Measurements from ENCODE around the gene LAIR2.
A peak's percentile ranks its signal among the peaks of the same experiment; 100 is the strongest.
"Not testable (repeated sequence)": the region's sequence is repeated elsewhere in the genome, so short reads cannot be mapped to it uniquely, and the experiment has no call there.

Gene LAIR2

DNA sequence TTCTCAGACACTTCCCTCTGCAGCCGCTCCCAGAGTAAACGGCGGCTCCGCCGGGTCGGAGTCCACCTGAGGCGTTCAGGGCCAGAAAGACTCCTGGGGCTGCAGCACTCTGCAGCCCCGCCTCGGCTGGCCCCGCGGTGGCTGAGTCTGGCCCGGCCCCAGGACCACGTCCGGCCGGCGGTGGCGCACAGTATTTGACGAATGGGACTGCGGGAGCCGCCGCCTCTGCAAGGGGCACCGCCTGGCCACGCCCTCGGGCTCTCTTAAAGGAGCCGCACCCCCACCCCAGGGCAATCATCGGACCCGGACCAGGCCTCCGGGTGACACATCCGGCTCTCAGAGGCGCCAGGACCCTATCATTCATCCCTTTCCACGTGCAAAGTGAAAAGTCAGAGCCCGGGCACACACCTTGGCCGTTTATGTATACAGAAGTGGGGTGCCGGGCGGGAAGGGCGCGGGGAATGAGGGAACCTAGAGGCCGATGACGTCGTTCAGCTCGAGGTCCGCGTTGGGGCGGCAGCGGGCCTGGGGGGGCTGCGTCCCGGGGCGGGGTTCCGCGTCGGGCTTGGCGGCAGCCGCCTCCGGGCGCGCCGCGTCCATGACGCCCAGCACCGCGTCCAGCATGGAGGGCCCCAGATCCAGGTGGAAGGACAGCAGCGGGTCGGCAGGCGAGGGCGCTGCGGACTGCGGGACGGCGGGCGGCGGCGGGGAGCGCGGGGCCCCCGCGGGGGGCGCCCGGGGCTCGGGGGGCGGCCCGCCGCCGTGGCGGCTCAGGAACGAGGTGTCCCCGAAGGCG lies 37.8 kb upstream of the LAIR2 start:
- DNase-seq = peak; percentile 96

DNA sequence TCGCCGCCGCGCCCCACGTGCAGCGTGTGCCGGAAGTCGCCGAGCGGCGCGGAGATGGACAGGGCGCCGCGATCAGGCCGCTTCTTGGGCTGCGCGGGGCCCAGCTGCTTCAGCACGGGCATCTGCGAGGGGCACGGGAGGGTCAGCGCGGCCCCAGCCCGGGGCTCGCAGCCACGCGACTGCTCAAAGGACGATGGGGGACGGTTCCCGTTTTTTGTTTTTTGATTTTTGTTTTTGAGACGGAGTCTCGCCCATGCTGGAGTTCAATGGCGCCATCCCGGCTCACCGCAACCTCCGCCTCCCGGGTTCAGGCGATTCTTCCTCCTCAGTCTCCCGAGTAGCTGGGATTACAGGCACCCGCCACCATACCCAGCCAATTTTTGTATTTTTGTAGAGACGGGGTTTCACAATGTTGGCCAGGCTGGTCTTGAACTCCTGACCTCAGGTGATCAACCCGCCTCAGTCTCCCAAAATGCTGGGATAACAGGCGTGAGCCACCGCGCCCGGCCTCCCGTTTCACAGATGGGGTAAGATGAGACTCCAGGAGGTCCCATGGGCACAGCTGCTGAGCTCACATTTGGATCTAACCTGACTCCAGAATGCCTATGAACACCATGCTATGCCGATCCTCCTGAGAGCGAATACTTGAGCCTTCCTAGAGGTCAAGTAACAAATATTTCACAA lies 37.1 kb upstream of the LAIR2 start:
- DNase-seq = no peak

DNA sequence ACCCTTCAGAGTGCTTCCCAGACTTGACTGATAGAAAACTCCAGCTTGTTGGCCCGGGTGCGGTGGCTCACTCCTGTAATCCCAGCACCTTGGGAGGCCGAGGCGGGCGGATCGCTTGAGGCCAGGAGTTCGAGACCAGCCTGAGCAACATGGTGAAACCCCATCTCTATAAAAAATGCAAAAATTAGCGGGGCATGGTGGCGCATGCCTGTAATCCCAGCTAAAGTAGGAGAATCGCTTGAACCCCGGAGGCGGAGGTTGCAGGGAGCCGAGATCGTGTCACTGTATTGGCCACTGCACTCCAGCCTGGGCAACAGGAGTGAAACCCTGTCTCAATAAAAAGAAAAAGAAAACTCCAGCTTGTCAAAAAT lies 36.5 kb upstream of the LAIR2 start:
- not testable (repeated sequence) for DNase-seq

DNA sequence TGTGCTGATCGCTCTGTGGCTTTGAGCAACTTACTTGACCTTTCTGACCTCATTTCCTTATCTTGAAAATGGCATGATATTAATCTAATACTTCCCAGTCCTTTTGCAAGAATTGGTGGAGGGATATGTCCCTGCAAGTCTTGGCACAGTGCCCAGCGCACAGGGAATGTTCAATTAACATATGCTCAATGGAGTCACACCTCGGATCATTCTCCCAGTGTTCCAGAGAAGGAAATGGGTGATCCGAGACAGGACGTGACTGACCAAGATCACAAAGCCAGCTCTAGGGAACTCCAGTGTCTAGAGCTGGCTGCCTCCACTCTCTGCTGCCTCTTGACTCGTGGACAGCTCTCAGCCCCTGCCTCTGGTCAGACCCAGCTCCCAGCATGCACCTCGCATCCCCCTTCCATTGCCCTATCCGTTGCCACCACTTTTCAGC lies 33.1 kb upstream of the LAIR2 start:
- no peak for DNase-seq

DNA sequence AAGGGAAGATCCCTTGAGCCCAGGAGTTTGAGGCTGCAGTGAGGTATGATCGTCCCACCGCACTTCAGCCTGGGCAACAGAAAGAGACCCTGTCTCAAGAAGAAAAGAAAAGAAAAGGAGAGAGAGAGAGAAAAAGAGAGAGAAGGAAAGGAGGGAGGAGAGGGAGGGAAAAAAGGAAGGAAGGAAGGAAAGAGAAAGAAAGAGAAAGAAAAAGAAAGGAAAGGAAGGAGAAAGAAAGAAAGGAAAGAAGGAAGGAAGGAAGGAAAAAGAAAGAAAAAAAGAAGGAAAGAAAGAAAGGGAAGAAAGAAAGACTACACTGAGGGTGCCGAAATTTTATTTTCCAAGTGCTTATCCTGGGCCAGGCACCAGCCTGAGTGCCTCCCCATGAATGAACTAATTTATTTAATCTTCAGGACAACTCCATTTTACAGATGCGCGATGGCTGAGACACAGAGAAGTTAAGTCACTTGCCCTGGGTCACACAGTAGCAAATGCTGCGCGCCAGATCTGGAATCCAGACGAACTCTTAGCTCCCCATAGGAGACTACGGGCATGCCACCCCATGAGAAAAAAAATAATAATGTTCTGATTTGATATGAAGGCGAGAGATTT lies 32.2 kb upstream of the LAIR2 start:
- no peak for DNase-seq

DNA sequence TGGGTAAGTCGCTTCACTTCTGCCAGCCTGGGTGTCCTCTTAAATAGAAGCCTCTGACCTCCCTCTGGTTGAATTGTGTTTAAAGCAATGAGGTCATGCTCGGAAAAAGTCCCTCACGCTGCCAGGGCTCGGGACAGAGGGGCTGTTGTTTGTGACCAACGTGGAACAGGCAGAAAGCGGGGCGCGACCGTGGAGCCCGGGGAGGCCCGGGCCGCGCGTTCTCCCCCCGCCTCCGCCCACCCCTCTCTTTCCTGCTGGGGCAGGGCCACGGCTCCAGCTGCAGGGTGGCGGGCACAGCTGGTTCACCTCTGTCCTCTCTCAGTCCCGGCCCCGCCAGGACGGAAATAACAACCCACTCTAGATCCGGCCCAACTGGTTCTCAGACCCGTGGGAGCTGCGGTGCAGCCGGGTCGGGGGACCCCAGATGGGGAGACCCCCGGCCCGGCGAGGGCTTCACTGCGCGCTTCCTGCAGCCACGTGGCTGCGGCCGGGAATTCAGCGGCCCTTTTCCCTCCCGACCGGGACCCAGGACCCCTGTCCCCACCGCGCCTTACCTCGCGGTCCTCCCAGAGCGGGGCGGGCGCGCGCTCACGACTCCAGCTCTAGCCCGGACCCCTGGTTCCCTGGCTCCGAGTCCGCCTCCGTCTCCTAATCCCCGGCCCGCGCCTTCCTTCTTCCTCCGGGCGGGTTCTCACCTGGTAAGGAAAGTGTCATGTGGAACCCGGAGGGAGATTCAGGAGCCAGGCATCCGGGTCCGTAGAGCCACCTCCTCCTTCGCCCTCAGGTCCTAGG lies 31.4 kb upstream of the LAIR2 start:
- DNase-seq = no peak

DNA sequence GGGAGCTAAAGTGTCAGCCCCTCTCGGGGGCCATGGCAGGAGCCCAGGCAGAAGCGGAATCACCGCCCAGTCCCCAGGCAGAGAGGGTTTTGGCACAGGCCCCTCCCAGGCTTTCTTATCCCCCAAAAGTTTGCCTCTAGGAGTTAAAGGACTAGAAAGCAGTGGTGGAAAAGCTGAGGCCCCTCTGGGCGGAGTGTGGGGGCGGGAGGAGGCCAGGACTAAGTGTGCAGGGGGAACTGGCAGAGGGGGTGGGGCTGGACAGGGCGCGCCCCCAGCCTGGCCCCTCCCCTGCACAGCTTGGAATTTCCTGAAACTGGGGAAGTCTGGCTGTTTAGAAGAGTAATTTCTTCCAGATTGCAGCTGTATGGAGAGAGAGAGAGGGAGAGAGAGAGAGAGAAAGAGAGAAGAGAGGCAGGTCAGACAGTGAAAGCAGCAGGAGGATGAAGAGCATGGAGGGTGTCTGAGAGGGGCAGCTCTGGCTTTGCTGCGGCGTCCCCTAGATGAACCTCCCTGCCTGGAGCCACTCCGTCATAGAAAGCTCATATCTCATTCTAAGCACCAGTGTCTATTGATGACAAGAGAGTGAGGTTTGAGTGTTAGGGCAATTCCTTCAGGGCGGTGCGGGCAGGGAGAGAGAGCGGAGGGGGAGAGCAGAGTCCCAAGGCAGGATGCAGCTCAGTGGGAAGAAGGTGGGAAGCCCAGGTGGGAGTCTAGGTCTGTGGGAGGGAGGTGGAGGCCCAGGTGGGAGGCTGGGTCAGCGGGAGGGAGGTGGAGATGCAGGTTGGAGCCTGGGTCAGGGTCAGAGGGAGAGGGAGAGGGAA lies 29.4 kb upstream of the LAIR2 start, which contains the start of gene CDC42EP5:
TSS of gene CDC42EP5 (minus strand) at position 226 of the 821 bp plus-strand sequence. CDS start 7,749 bp downstream, outside the sequence.
- DNase-seq = no peak

DNA sequence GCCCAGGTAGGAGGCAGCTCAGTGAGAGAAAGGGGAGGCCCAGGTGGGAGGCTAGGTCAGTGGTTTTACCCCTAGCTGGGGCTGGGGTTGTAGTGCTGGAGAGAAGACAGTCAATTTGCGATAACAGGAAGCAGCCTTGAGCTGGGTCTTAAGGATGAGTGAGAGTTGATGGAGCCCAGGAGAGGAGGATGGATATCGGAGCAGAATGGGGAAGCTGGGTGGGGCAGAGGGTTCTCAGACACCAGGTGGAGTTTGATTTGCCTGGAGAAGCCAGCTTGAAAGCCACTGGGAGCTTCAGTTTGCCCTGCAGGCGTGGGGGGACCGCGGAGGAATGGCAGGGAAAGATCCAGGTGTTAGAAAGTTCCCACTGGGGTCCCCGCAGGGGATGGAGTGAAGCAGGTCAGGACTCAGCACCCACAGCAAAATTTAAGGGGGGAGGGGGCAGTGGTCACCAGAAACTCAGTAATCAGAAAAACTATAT lies 28.7 kb upstream of the LAIR2 start:
- DNase-seq = no peak

DNA sequence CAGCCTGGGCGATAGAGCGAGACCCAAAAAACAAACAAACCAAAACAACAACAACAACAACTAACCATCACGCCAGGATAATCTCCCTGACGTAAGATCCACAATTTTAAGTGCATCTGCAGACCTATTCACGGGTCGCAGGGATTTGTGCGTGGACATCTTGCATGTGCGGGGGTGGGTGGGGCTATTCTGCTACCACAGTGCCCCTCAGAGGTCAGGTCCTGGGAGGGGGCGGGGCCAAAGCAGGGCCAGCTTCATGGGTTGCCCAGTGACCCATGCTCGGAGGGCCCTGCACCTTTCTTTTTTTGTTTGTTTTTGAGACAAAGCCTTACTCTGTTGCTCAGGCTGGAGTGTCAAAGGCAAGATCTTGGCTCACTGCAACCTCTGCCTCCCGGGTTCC lies 26.9 kb upstream of the LAIR2 start:
- no peak for DNase-seq

DNA sequence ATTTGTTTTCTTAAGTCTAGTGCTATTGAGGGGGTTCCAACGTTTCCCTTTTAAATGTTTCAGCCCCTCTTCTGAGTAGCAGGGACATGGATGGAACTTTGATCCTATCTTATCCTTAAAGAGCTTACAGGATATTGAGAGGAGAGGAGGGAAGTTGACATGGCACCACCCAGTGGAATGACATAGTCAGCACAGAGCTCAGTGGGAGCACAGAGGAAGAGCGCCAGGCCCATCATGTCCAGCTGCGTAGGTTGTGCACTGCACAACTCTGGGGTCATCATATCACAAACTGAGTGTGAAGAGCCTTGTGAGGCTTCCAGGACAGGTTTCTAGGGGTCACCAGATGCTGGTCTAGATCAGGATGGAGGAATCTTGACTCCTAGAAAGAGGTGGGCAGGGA lies 25.0 kb upstream of the LAIR2 start:
- DNase-seq = no peak

DNA sequence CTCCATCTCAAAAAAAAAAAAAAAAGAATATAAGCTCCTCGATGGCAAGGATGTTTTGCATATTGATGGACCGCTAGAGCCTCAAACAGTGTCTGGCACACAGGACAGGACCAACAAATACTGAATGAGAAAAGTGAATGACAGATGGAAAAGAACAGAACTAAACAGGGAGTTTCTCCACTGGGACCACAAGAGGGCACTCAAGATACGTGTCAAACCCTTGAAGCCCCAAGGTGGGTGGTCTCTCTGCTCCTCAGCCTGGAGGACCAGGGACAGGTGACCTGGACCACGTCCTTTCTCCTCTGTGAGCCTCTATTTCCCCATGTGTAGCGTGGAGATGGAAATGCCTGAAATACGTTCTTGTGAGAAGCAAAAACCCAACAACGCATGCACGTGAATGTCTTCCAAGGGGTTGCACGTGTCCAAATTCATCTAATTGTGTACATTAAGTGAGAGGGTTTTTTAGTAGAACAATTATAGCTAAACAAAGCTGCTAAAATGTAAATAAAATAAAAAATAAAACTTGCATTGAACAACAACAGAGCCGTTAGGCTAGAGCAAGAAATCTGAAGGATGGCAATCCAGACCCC lies 23.9 kb upstream of the LAIR2 start:
- peak; percentile 77 for DNase-seq

DNA sequence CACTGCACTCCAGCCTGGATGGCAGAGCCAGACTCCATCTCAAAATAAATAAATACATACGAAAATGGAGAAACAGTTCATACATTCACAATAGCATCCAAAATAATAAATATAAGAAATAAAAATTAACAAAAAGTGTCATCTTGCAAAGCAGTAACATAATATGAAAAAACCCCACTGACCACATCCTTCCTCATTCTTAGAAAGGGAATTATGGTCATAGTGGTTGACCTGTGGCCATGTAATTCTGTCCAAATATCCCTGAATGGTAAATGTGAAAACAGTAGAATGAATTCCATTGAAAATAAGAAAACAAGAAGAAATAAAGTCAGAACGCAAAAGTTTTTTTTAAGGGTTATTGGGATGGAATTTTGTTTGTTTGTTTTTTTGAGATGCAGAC lies 22.6 kb upstream of the LAIR2 start:
- peak; percentile 40 for DNase-seq

DNA sequence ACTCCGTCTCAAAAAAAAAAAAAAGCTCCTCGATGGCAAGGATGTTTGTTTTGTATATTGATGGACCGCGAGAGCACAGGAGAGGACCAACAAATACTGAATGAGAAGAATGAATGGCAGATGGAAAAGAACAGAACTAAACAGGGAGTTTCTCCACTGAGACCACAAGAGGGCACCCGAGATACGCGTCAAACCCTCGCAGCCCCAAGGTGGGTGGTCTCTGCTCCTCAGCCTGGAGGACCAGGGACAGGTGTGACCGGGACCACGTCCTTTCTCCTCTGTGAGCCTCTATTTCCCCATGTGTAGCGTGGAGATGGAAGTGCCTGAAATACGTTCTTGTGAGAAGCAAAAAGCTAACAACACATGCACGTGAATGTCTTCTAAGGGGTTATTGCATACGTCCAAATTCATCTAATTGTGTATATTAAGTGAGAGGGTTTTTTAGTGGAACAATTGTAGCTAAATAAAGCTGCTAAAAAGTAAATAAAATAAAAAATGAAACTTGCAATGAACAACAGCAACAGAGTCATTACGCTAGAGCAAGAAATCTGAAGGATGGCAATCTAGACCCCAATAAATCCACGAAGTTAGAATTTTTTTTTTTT lies 21.2 kb upstream of the LAIR2 start:
- peak; percentile 71 for DNase-seq

DNA sequence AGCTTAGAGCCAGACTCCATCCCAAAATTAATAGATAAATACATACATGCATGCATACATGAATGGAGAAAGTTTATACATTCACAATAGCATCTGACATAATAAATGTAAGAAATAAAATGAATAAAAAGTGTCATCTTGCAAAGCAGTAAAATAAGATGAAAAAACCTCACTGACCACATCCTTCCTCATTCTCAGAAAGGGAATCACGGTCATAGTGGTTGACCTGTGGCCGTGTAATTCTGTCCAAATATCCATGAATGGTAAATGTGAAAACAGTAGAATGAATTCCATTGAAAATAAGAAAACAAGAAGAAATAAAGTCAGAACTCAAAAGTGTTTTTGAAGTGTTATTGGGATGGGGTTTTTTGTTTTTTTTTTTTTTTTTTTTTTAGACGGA lies 19.7 kb upstream of the LAIR2 start:
- DNase-seq = peak; percentile 53

DNA sequence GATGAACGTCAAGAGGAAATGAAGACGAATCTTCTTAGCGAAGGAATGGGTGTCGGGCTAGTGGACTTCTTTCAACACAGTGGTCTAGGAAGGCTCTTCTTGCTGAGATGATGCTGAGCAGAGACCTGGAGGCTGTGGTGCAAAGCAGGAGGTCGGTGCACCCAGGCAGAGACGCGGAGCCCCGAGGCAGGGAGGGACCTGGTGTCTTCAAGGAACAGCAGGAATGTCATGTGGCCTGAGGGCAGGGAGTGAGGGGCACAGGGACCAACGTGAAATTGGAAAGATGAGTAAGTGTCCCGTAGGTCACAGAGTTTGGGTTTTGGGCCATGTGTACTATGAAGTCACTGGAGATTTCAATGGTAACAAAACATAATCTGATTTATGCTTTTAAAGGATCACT lies 18.2 kb upstream of the LAIR2 start:
- DNase-seq = no peak

DNA sequence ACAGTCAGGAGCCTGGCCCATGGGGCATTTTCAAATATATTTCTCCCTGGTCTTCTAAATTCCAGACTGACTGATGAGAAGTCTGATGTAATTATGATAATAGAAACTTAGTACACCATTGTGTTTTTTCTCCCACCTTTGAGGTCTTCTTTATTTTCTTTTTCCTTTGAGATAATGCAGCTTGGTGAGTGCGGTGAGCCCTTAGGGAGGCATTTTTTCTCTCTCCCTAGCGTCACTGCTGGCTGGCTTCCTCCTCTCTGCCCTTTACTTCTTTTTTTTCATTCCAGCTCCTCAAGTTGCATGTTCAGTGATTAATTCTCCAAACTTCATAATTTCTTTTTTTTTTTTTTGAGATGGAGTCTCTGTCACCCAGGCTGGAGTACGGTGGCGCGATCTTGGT lies 16.8 kb upstream of the LAIR2 start:
- DNase-seq = no peak

DNA sequence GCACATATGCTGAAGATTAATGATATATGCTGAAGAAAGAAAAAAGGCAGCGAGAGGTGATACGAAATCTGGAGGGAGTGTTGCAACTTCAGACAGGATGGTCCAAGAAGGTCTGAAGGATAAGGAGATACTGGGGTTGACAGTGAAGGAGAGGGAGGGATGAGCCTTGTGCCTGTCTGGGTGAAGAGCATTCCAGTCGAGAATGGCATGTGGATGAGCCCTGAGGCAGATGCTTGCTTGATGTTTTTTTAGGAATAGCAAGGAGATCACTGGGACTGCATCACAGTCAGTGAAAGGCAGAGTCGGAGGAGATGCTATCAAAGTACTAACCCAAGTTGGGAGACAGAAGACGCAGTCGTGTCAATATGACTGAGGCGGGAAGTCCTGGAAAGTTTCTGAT lies 13.3 kb upstream of the LAIR2 start:
- no peak for DNase-seq

DNA sequence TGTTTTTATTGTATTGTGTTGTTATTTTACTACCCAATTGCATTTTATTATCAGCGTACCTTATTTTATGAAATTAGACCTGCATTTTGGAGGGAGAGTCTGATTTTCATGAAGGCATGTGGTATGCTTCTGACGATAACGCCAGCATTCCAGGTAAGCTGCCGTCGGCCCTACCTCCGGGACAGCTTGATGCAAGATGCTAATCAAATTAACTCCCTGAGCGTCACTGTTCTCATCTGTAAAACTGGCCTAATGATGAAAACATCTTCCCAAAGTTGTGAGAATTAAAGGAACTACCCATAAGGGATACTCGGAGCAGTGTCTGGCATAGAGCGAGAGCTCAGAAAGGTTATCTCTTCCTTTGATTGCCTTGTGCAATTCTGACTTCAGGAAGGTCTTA lies 12.9 kb upstream of the LAIR2 start:
- no peak for DNase-seq

DNA sequence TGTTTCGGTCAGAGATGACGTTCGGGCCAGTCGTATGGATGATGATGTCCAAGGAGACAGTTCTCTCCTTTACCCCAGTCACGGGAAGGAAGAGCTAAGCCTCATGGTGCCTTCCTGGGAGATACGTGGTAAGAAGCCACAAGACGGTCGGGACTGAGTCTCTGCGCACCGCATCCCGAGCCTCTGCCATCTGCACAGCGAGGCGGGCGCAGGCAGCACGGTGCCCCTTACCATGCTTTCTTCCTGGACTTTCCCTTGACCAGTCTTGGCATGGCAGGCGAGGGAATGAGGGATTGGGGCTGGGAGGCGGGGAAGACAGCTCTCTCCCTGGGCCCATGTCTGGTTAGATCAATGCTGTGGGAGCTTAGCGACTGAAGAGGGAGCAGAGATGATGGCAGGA lies 10.1 kb upstream of the LAIR2 start:
- DNase-seq = no peak

DNA sequence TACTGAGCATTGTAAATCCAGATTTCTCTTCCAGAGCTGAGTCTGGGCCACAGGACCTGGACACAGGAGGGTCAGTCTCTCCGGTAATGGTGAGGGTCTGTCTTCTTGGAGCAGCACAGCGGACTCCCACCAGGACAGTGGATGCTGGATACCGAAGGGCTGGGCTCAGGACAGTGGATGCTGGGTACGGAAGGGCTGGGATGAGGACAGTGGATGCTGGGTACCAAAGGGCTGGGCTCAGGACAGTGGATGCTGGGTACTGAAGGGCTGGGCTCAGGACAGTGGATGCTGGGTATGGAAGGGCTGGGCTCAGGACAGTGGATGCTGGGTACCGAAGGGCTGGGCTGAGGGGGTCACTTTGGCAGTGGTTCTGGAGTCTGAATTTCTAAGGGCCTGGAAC lies 9.6 kb upstream of the LAIR2 start:
- not testable (repeated sequence) for DNase-seq

DNA sequence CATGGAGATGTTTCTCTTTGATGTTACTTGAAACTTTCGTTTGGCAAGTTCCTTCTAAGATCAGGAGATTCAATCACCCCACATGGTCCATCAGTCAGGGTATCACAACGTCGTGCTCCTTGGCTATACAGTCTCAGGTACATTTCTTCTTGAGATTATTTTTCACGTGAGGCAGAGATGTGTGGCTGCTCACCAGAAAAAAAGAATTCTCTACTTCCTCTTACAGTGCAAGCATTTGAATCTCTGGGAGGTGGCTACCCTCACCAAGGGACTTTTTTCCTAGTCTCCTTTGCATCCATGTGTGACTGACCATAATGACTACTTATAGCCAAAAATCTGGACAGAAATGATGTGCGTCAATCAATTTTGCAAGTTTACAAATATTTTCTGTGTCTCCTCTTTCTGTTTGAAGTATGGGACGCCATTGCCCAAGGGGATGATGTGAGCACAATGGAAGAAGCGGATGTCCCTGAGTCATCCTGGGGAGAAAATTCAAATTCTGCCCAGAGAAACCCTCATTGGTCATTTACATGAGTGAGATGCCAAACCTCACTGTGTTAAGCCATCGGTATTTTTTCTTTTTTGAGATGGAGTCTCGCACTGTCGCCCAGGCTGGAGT lies 8.6 kb upstream of the LAIR2 start:
- no peak for DNase-seq
